ENCODE measurements around the gene NPHP3.

GRCh38 chr3:132641837-132642538 lies 80.2 kb downstream of the NPHP3 start:
- TF ChIP-seq, protein P1, sequence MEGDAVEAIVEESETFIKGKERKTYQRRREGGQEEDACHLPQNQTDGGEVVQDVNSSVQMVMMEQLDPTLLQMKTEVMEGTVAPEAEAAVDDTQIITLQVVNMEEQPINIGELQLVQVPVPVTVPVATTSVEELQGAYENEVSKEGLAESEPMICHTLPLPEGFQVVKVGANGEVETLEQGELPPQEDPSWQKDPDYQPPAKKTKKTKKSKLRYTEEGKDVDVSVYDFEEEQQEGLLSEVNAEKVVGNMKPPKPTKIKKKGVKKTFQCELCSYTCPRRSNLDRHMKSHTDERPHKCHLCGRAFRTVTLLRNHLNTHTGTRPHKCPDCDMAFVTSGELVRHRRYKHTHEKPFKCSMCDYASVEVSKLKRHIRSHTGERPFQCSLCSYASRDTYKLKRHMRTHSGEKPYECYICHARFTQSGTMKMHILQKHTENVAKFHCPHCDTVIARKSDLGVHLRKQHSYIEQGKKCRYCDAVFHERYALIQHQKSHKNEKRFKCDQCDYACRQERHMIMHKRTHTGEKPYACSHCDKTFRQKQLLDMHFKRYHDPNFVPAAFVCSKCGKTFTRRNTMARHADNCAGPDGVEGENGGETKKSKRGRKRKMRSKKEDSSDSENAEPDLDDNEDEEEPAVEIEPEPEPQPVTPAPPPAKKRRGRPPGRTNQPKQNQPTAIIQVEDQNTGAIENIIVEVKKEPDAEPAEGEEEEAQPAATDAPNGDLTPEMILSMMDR (conservative IDR thresholded peaks at IDR 0.05; ENCODE audit: low read depth, low read length), result peak; percentile 86
- TF ChIP-seq POLR2A (IDR thresholded peaks at IDR 0.05; ENCODE audit: low read depth, low read length) (0 out of 2 replicates have a peak, but pooled peaks have one; percentile 29), CHD1 (IDR thresholded peaks at IDR 0.05; ENCODE audit: low read depth, low read length) (no peak), ELK1 (IDR thresholded peaks at IDR 0.05; ENCODE audit: borderline replicate concordance, low read depth, low read length) (no peak), MXI1 (IDR thresholded peaks at IDR 0.05; ENCODE audit: borderline replicate concordance, low read depth, low read length) (no peak), RFX5 (IDR thresholded peaks at IDR 0.05; ENCODE audit: low read depth, low read length) (no peak), BHLHE40 (IDR thresholded peaks at IDR 0.05; ENCODE audit: low read depth, low read length) (no peak)
